Head of caudate nucleus (tissue), 42 donors: ENCODE measurements around the gene RASGRF1.
"Not testable (repeated sequence)": the region's sequence is repeated elsewhere in the genome, so short reads cannot be mapped to it uniquely, and the experiment has no call there.

Experiments
- DNase-seq, 42 donors: peaks; one replicate each; pipeline versions ENCODE4 v3.0.0 to v3.0.0-alpha.2; 2020 to 2021; ENCODE audit warnings: mixed read lengths in 7 of 42
- intact Hi-C: fragments of 100-400 bp; cut with DNase I; formaldehyde crosslinking; loops from one replicate; pipeline ENCODE4 v1.15.0; 2022

Gene RASGRF1

DNA sequence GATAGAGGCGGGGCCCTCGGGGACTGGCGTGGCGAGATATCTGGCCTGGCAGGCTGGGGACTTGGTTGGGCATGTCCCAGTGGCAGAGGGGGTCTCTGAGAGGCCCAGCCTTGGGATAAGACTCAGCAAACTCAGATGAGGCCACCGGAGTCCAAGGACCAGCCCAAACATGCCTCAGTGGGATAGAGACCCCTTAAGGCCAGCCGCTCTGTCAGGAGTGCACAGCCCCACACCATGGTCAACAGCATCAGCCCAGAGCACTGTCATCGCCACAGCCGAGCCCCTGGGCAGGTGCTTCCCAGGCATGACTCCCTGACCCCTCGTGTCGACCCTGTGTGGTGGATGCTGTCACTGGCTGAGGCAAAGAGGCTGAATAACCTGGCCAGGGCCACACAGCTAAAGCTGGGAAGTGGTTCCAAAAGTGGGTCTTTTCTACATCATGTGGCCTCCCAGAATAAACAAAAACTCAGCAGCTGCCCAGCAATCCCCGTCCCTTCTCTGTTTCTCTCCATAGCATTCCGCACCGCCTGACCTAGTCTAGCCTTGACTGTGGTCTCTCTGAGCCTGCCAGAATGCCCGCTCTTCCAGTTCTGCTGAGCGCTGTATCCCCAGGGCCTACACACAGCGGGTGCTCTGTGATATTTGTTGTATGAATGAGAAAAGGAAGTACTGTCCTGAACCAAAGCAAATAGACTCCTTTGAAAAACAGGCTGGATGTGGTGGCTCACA, 160.9 kb downstream of the RASGRF1 start:
- peak in 2 of 42 donors; percentile 3 to 22 for DNase-seq
- intact Hi-C loops = no loop called here

DNA sequence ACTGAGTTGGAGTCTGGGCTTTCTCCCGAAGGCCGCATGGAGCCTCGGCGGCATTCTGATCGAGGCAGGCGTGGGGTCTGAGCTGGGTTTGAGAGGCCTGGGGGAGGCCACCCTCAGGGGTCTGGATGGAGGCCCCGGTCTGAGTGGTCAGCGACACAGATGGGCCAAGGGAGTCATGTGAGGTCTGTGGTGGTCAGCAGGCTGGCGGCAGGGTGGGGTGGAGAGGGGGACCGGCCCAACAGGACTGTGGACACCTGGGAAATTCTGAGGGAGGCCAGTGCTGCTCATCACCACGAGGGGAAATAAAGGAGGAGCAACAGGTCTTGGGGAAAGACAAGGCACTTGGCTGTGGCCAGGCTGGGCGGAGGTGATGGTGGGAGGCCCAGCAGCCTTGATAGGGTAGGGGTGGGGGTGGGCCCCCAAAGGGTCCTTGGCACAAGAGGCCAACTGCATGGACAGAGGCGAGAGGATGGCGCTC, 161.9 kb downstream of the RASGRF1 start:
- intact Hi-C loops = no loop called here
- DNase-seq = peak in 2 of 42 donors; percentile 5 to 23

DNA sequence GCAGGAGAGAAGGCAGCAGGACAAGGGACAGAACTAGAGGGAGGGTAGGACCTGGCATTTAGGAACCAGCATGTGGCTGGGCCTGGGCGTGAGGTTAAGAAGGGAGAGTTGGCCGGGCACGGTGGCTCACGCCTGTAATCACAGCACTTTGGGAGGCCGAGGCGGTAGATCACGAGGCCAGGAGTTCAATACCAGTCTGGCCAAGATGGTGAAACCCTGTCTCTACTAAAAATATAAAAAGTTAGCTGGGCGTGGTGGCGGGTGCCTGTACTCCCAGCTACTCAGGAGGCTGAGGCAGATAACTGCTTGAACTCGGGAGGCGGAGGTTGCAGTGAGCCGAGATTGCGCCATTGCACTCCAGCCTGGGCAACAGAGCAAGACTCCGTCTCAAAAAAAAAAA, 162.4 kb downstream of the RASGRF1 start:
- peak in 1 of 42 donors; percentile 10 for DNase-seq
- intact Hi-C loops = not testable (repeated sequence)

DNA sequence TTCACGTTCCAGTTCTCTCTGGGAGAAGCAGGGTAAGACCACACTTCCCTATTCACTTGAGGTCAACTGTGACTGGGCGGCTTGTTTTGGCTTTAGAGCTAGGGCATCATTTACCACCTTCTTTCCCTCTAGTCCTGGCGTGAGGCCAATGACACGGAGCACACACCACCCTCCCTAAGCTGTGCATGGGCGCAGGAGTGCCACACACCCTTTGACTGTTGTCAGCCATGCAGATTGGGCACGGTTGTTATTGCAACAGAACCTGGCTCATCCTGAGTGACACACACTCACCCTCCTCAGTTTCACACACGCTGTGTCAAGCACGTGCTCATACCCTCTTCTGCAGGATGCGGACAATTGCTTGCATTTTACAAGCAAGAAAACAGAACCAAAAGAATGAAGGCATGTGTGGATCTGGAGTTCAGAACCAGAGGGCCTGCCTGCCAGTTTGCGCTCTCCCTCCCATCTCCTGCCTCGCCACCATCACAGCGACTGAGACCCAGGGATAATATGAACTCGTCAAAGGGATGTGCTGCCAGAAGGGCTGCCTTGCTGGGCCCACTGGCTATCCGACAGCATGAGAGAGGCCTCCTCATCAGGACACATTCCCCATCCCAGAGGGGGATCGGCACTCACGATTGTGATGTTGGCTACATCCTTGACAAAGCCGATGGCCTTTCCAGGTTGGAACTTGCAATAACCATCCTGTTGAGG, 163.3 kb downstream of the RASGRF1 start:
- peak in 2 of 42 donors; percentile 25 to 47 for DNase-seq
- intact Hi-C loops = no loop called here

DNA sequence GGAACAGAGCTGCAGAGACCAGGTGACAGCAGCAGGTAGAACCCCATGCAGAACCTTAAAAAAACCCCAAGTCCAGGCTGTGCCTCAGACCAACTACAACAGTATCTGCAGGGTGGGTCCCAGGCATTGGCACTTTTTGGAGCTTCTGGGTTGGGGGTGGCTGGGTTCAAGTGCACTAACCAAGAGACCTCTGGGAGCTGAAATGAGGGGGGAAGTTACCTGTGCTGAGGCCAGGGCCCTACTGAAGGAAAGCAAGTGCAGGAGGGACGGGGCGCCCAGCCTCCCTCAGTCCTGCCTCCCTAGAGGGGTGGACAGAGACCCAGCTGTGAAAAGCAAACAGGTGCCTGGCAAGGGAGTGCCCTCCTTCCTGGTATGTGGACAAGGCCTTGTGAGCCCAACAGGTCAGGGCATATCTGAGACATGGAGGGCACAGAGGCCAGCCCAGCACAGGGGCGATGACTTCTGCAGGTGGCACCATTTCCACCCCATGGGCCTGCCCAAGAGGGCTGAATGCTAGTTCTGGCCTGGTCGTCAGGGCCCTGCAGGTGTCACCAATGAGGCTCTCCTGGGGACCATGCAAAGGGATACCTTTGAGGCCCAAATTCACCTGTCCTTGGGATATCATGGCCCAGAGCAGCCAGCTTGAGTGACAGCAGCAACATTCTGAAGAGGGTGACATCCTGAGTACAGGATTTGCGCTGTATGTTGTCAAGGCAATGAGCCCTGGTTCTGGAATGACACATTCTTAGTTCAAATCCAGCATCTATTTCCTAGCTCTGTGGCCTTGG, 164.4 kb downstream of the RASGRF1 start:
- DNase-seq = peak in 1 of 42 donors; percentile 26
- intact Hi-C loops = no loop called here

DNA sequence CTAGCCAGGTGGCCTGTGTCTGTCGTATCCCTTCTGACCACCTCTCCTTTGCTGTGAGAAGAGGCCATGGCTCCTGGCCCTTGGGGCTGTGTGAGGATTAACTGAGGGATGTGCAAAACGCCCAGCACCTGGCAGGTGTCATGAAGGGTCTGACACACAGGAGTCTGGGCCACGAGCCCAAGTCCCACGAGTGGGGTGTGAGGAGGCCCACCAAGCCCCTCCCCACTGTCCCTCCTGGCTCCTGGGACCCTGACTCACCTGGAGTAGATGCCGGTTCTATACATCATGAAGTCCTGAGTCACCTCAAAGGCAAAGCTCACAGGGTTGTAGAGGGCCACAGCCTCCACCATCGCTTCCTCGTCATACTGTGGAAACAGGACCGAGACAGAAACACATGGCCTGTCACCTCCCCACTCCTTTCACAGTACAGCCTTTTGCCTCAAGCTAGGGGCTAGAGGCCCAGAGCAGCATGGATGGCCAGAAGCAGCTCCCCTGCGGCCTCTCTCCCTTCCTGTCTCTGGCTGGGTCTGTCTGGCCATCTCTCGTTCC, 165.4 kb downstream of the RASGRF1 start:
- DNase-seq = peak in 1 of 42 donors; percentile 19
- intact Hi-C loops = no loop called here

DNA sequence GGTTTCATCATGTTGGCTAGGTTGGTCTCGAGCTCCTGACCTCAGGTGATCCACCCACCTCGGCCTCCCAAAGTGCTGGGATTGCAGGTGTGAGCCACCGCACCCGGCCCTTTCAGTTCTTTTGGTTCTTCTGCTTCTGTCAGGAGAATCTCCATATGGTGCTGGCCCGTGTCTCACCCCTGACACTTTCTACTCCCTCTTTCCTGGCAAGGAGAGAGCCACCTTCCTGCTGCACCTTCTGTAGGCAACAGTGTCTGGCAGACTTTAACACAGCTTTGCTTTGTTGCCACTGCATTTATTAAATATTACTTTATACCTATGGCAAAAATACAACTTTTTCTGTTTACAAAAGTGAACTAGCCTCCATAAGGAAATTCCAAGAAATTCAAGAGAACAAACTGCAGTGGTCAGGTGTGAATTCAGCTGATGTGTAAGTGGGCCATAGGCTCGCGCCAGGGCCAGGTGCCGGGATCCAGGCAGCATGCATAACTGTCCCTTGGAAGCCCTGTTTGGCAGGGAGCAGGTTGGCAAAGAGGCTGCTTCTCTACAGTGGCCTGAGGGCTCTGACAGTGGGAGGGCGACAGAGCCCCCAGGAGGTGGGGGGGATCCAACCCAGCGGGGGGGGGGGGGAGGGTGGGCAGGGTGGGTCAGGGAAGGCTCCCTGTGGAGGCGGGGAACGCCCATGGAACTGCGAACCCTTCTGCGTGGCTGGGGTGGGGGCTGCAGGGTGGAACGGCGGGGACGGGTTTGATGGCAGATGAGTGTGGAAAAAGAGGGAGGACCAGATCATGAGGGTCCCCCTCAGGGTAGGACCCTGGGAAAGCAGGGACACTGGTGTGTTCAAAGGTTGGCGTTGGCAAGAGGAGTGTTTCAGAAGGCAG, 166.9 kb downstream of the RASGRF1 start:
- intact Hi-C loops = no loop called here

DNA sequence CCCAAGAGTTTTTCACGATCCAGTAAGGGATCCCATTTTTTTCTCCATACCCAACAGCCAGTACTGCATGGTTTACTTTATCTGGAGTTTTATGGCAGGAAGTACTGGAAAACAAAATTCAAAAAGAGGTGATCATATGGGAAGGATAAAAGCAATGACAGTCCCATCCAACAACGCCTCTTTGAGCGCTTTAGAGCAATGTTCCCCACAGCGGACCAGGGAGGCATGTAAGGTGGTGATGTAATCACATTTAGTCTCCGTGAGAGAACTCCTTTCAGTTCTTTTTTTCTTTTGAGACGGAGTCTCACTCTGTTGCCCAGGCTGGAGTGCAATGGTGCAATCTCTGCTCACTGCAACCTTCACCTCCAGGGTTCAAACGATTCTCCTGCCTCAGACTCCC, 167.6 kb downstream of the RASGRF1 start:
- DNase-seq = peak in 1 of 42 donors; percentile 7
- intact Hi-C loops = no loop called here

More for the DNA sequence above, 166.9 kb downstream of the RASGRF1 start:
- peak in 2 of 42 donors; percentile 5 to 23 for DNase-seq

DNA sequence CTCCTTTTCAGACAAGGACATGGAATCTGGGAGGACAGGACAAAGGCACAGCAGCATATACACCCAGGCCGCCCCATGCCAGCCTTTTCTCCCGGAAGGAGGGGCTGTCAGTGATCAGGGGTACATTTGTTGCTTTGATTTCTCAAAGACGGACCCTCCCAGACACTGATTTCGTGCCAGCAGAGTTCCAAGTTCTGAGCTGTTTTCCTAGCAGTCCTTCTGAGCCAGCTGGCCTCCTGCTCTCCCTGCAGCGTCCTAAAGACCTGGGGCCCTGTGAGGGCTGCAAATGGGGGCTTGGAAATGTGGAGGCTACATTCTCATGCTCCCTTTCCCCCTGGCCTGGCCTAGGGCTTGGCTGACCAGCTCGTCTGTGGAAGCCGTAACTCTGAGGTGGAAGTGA, 168.1 kb downstream of the RASGRF1 start:
- intact Hi-C loops = no loop called here
- peak in 2 of 42 donors; percentile 4 to 20 for DNase-seq

DNA sequence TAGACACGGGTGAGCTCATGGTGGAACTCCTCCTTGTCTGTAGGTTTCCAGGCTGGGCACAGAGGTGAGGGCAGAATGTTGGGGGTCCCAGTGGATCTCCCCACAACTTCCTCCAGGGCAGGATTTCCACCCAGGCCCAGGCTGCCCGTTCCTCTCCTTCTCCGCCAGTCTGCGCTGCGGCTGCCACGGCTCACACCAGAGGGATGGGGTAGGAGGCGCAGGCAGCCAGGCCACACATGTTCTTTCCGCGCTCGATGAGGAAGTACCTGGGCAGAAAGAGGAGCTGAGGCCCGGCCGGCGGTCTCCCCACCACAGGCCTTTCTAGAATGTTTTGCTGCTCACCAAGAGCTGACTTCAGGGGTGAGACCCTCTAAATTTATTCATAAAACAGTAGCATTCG, 168.6 kb downstream of the RASGRF1 start:
- peak in 13 of 42 donors; percentile 20 to 64 (median 50) for DNase-seq
- intact Hi-C loops = no loop called here

DNA sequence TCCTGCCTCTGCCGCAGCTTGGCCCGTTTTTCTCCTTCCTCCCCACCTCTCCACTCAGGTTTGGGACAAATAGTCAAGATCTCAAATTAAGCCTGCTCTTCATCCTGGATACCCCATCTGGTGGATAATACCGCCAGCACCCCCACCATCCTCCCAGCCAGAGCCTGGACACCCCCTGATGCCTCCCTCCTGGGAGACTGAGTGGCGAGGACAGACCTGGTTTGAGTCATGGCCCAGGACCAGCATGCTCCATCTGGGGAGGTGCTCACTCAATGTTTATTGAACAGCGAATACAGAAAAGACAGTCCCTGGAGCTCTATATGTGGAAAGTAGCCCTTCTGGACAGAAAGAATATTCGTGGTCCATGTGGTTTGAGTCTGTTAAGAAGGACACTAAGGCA, 169.1 kb downstream of the RASGRF1 start:
- intact Hi-C loops = no loop called here
- peak in 2 of 42 donors; percentile 5 to 27 for DNase-seq

DNA sequence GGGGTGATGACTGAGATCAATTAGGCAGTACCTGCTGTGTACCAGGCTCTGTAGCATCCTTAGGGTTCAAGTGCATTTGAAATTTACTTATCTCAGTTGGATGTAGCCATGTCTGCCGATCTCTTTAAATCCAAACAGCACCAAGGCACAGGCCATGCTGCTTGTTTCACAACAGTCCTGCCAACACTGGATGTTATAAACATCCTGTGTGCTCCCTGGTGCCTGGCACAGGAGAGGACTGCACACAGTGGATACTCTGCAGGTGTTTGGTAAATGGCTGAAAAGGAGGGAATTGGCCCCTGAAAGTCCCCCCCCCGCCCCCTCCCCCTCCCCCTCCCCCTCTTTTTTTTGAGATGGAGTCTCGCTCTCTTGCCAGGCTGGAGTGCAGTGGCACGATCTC, 172.7 kb downstream of the RASGRF1 start:
- intact Hi-C loops = no loop called here
- DNase-seq = peak in 1 of 42 donors; percentile 9

DNA sequence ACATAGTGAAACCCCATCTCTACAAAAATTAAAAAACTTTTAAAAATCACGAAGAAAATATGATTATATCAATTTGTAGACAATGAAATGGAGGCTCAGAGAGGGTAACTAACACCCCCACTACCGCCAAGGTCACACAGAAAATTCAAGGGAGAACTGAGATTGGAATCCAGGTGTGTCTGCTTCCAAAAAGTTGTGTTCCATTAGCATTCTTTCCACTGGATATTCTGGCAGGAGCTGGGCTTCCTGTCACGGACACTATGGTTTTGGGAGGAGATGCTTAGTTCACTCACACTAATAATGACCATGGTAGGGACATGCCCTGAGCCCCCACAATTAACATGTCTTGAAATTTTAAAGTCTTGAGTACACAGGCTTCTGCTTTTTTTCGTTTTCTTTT, 174.5 kb downstream of the RASGRF1 start:
- DNase-seq = no peak
- intact Hi-C loops = no loop called here

DNA sequence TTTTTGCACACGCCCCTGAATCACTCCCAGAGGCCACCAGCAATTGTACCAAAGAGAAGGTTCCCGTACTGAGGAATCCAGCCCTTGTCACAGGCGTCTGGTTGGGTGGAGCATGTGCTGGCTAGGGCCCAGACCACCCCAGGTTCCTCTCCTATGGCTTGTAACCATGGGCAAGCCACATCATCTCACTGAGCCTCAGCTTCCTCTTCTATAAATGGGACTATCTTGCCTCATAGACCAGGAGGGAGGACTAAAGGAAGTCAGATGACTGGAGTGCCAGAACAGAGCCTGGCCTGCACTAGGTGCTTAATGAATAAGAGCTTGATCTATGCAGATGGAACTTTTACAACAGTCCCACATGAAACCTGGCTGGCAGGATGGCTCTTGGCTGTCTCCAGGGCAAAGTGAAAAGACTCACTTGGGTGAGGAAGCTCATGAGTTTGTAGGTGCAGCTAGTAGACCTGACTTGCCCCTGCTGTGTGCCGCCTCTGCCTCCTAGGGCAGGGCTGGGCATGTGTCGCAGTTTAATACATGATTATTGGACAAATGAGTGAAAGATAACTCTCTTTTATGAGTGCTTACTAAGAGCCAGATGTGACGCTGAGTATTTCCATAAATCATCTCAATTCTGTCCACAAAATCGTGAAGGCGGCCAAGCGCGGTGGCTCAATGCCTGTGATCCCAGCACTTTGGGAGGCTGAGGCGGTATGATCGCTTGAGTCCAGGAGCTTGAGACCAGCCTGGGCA, 175.1 kb downstream of the RASGRF1 start:
- peak in 24 of 42 donors; percentile 31 to 74 (median 48) for DNase-seq
- intact Hi-C loops = no loop called here

DNA sequence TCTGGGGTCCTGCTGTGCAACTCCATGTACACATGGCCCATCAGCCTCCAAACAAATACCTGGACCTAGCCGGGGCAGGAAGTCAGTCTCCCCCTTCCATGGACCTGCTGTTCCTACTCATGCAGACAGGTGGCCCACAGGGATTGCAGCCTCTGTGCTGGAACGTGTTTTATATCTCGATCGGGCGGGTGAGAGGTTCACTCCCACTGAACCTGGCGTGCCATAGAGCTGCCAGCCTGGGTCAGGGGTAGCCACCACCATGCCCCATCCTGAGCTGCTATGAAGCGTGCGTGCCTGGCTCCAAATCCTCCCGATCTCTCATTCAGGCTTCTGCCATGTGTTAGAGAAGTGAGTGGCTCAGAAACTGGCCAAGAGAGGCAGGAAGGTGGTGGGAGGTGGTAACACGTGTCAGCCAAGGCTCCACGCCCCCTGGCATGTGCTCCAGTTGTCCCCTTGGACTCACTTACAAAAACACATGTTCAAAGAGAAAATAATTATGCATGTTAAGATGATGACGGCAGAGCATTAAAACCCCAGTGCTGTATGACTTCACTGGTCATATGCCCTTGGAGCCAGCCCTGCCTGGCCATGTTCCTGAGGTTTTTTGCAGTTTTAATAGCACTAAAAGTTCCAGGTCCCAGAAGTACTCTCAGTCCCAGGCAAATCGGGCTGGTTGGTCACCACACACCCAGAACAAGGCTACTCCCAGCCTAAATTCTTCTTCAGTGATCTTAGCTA, 176.4 kb downstream of the RASGRF1 start:
- intact Hi-C loops = no loop called here
- peak in 1 of 42 donors; percentile 39 for DNase-seq

DNA sequence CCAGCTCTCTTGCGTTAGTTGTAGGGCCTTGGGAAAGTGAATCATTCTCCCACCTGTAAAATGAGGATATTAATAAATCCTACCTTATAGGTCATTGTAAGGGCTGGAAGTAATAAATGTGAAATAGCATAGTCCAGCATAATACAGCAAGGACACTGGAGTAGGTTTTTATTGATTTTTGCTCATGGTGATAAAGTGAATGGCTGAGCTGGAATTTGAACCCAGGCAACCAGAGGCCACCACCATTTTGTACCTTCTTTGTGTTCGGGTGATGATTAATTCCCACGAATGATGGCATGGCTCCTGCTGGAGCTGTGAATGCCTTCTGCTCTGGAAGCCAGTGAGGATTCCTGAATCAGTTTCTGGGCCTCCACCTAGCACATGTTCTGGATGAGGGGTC, 177.6 kb downstream of the RASGRF1 start:
- intact Hi-C loops = no loop called here

DNA sequence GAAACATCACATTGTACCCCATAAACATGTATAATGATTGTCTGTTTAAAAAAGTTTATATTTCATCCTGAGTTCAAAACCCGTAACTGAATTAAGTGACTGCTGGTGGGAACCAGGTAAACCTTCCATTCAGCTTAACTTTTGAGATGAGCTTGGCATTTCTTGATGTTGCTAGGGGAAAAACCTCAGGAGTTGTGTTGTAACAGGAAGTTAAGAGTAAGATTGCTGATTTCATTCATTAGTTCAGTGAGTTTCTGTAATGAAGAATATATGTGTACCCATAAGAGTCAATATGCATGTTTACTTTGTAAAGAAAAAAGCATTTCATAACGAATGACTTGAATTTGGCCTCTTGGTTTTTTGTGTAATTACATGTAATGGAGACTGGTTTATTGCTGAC, 178.3 kb downstream of the RASGRF1 start:
- no peak for DNase-seq
- intact Hi-C loops = no loop called here

More for the DNA sequence above, 177.6 kb downstream of the RASGRF1 start:
- no peak for DNase-seq
